GM13977 (cell line): Measurements from ENCODE around the gene QRFP.

Experiments used
- DNase-seq: peaks from one replicate; pipeline ENCODE4 v3.0.0; 2012; ENCODE audit warnings: low spot score
- CTCF ChIP-seq: IDR thresholded peaks from 2 replicates; pipeline ENCODE4 v1.5.1; 2012; ENCODE audit warnings: mild to moderate bottlenecking, control low read depth; ENCODE audit not compliant: insufficient read depth; ENCODE audit errors: extremely low read depth, missing control alignments
- in situ Hi-C: fragments of 300-500 bp; cut with MboI; formaldehyde crosslinking; loops from one replicate; pipeline ENCODE4 v1.12.0; 2022; ENCODE audit warnings: low sequenced_read_pairs, low pct_unique_long_range_greater_than_20kb, mixed read lengths, inconsistent platforms; ENCODE audit not compliant: unreplicated experiment

The QRFP gene

DNA sequence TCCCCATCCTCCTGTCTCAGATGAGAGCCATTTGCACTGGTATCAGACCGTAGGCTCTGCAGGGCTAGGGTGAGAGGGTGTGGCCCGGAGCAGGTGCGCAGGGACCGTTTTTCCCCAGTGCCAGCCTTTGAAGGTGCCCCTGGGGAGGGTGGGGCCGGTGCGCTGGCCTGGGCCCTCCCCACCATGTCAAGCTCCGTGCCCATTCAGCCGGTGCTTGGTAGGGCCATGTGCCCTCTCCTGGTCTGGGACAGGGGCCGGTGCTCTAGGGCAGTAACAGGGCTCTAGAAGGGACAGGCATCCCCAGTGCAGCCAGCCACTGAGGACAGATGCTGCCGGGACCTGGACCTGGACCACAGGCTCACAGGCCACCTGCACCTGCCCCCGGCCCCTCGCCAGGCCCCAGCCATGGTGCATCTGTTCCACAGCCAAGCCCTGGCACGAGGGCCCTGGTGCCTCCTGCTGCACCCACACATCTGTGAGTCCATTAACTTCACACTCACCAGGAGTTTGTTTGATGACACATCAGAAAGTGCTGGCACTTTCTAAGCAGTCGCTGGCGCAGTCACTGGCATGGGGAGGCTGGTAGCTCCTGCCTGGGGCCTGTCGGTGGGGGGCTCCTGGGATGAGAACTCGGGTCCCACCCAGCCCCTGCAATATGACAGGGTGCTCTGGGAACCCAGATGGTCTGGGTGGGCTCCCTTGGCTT, 5.0 kb upstream of the QRFP start:
- TF ChIP-seq CTCF: no peak
- in situ Hi-C loops: no loop called here
- no peak for DNase-seq

GRCh38 chr9:130900701-130901497, 4.3 kb upstream of the QRFP start:
- DNase-seq: no peak
- TF ChIP-seq CTCF: no peak
- in situ Hi-C loops: no loop called here

GRCh38 chr9:130899051-130899748, 2.6 kb upstream of the QRFP start:
- in situ Hi-C loops: no loop called here
- DNase-seq: no peak
- TF ChIP-seq CTCF: no peak

- TF ChIP-seq CTCF: no peak
- in situ Hi-C loops: no loop called here
- no peak for DNase-seq
Observed at GRCh38 chr9:130898552-130898852, 1.9 kb upstream of the QRFP start.

- no peak for DNase-seq
- in situ Hi-C loops: no loop called here
- no peak for TF ChIP-seq CTCF
Observed at GRCh38 chr9:130897848-130898551, 1.4 kb upstream of the QRFP start.

DNA sequence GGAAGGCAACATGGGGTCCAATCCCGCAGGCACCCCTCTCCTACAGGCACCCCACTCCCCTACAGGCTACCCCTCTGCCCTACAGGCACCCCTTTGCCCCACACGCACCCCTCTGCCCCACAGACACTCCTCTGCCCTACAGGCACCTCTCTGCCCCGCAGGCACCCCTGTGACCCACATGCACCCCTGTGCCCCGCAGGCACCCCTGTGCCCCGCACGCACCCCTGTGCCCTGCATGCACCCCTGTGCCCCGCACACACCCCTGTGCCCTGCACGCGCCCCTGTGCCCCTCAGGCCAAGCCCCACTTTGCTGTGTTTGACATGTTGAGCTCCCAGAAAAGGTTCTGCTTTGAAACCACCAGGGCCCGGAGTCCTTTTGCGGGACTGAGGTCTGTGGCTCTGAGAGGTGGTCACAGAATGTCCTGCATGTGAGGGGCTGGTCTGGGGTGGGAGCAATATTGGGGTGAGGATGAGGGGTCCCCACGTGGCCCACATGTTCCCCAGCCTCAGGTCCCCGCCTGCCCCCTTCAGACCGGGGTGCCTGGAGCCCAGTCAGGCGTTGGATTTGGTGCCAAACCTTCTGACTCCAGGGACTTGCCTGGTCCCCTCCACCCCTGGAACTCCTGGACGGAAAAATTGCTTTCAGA, 616 bp upstream of the QRFP start:
- TF ChIP-seq CTCF: no peak
- no peak for DNase-seq
- in situ Hi-C loops: no loop called here
